Caco-2 (cell line): ENCODE results near the gene NFATC1. TPM values are rescaled to one million over a fixed set of nuclear protein-coding genes. Genes with fewer than 3 reads are reported as not detected.

ENCODE experiments used
- BruUV-seq: library from RNA; stranded (reverse); fragments of 400-500 nt; replicated peaks from 2 replicates; lab custom pipeline; 2021; lab: Mats Ljungman, UMichigan
- CTCF ChIA-PET: fragments of 300-600 bp; sonication (Branson Sonifier 250); formaldehyde crosslinking; loops from one replicate; lab custom pipeline; 2022; ENCODE audit warnings: antibody characterized with exemption; lab: Charles Lee
- POLR2A ChIA-PET: fragments of 300-600 bp; sonication (Branson Sonifier 250); formaldehyde crosslinking; loops from one replicate; lab custom pipeline; 2022; ENCODE audit warnings: antibody characterized with exemption; lab: Charles Lee
- DNase-seq, 2 experiments: peaks; one replicate each; pipeline versions ENCODE4 v3.0.0 to v3.0.0-alpha.2; 2020 to 2022
- H3K27me3 ChIP-seq: replicated peaks from 2 replicates; pipeline ENCODE4 v1.6.0; 2011; ENCODE audit warnings: low read length; ENCODE audit not compliant: control insufficient read depth, insufficient read depth
- H3K36me3 ChIP-seq: 2 replicates; pipeline ENCODE4 v1.5.1; 2011; ENCODE audit warnings: low read length; ENCODE audit not compliant: control insufficient read depth, insufficient read depth
- H3K4me1 ChIP-seq: fragments of 250-450 bp; sonication (Bioruptor Pico); 2 replicates; pipeline ENCODE4 v1.5.1; 2020; ENCODE audit warnings: mild to moderate bottlenecking
- H3K4me3 ChIP-seq: 2 replicates; pipeline ENCODE4 v1.5.1; 2011; ENCODE audit warnings: low read depth, mild to moderate bottlenecking, control low read depth, low read length
- H3K9me3 ChIP-seq: fragments of 250-450 bp; sonication (Bioruptor Pico); 2 replicates; pipeline ENCODE4 v1.5.1; 2020; ENCODE audit warnings: mild to moderate bottlenecking, moderate library complexity
- H3K27ac Mint-ChIP-seq: one replicate; pipeline ENCODE4 v1.8.0; 2022; ENCODE audit warnings: mixed read lengths; ENCODE audit not compliant: unreplicated experiment
- H3K27me3 Mint-ChIP-seq: one replicate; pipeline ENCODE4 v1.8.0; 2022; ENCODE audit warnings: mixed read lengths; ENCODE audit not compliant: insufficient read depth, unreplicated experiment
- H3K36me3 Mint-ChIP-seq: one replicate; pipeline ENCODE4 v1.8.0; 2022; ENCODE audit warnings: mild to moderate bottlenecking, mixed read lengths; ENCODE audit not compliant: insufficient read depth, unreplicated experiment
- H3K4me1 Mint-ChIP-seq: one replicate; pipeline ENCODE4 v1.8.0; 2022; ENCODE audit warnings: low read depth, mixed read lengths; ENCODE audit not compliant: unreplicated experiment
- H3K4me3 Mint-ChIP-seq: one replicate; pipeline ENCODE4 v1.8.0; 2022; ENCODE audit warnings: mild to moderate bottlenecking, moderate library complexity, mixed read lengths; ENCODE audit not compliant: unreplicated experiment
- H3K9me3 Mint-ChIP-seq: one replicate; pipeline ENCODE4 v1.8.0; 2022; ENCODE audit warnings: mixed read lengths; ENCODE audit not compliant: unreplicated experiment
- intact Hi-C: fragments of 100-400 bp; cut with micrococcal nuclease; formaldehyde crosslinking; loops from one replicate; pipeline ENCODE4 v1.10.0; 2022; ENCODE audit not compliant: unreplicated experiment
- total RNA-seq: library from RNA; stranded (reverse); gene quantifications from 2 replicates; pipeline ENCODE4 v1.2.3, GENCODE V29; 2022
- TF ChIP-seq, protein P1 (sequence below), 2 experiments: fragments of 200-600 bp in 1 of 2; IDR thresholded peaks; 1 replicate in 1 of 2; 2 replicates in 1 of 2; pipeline versions ENCODE4 v1.5.1 to v1.8.0; 2011 to 2022; ENCODE audit warnings: antibody characterized with exemption in 1 of 2, control low read depth in 1 of 2, inconsistent platforms in 1 of 2, low read depth in 1 of 2, low read length in 1 of 2, mild to moderate bottlenecking in 1 of 2, moderate library complexity in 1 of 2; ENCODE audit not compliant: insufficient read depth in 1 of 2, severe bottlenecking in 1 of 2, unreplicated experiment in 1 of 2

The NFATC1 gene
- total RNA-seq, 1 experiment from 2014 or later: 0.66 TPM

DNA sequence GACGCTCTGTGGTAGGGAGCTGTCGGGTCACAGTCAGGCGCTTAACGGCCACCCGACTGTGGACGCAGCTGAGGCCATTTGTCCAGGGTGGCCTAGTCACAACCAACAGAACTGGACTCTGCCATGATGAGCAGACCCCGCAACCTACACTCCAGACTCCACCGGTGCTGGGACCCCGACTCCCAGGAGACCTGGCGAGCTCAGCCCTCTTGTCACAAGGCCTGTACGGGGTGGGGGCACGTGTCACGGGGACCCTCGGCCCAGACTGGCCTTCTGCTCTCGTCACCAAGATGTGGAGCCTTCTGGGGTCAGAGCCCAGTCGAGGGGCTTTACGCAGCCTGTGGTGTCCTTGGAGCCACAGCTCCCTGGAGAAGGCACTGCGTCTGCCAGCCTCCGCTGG, 22.5 kb downstream of the NFATC1 start:
- no peaks in the 10 kb centered on the region for H3K9me3 ChIP-seq
- no peaks in the 10 kb centered on the region for H3K4me1 Mint-ChIP-seq
- H3K27ac Mint-ChIP-seq: no peak overlapping the region
- DNase-seq: no peak
- no peaks in the 10 kb centered on the region for H3K27me3 Mint-ChIP-seq
- TF ChIP-seq, protein P1, sequence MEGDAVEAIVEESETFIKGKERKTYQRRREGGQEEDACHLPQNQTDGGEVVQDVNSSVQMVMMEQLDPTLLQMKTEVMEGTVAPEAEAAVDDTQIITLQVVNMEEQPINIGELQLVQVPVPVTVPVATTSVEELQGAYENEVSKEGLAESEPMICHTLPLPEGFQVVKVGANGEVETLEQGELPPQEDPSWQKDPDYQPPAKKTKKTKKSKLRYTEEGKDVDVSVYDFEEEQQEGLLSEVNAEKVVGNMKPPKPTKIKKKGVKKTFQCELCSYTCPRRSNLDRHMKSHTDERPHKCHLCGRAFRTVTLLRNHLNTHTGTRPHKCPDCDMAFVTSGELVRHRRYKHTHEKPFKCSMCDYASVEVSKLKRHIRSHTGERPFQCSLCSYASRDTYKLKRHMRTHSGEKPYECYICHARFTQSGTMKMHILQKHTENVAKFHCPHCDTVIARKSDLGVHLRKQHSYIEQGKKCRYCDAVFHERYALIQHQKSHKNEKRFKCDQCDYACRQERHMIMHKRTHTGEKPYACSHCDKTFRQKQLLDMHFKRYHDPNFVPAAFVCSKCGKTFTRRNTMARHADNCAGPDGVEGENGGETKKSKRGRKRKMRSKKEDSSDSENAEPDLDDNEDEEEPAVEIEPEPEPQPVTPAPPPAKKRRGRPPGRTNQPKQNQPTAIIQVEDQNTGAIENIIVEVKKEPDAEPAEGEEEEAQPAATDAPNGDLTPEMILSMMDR (IDR thresholded peaks at IDR 0.05; ENCODE audit: insufficient read depth in 1 of 2, low read depth in 1 of 2, low read length in 1 of 2, severe bottlenecking in 1 of 2, unreplicated experiment in 1 of 2): no peak
- H3K9me3 Mint-ChIP-seq: no peaks in the 10 kb centered on the region
- H3K36me3 ChIP-seq: no peaks in the 10 kb centered on the region
- ChIA-PET CTCF (no interaction called here), POLR2A (no interaction called here)
- no peaks in the 10 kb centered on the region for H3K36me3 Mint-ChIP-seq
- BruUV-seq: no TSS peak
- intact Hi-C loops: no loop called here
- H3K4me3 Mint-ChIP-seq: no peak overlapping the region
- H3K27me3 ChIP-seq: no peaks in the 10 kb centered on the region
- H3K4me3 ChIP-seq: no peak overlapping the region
- no peaks in the 10 kb centered on the region for H3K4me1 ChIP-seq

DNA sequence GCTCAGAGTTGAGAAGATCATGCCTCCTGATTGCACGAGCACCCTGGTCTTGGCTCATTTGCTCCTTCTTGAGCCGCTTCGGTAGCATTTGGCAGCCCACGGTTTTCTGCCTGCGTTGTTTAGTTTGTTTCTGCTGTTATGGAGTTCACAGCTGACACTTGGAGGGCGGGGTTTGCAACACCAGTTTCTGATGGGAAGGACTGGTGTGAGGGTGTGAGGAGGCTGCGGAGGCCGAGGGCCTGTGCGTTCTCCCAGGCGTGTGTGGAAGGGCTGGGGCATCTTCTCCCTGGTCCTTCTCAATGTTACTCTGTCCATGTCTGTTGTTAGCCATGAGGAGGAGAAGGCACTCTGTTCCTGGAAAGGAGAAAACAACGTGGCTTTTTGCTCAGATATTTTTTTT, 22.9 kb downstream of the NFATC1 start:
- Mint-ChIP-seq H3K4me3 (no peak overlapping the region), H3K9me3 (no peaks in the 10 kb centered on the region), H3K36me3 (no peaks in the 10 kb centered on the region), H3K27ac (no peak overlapping the region), H3K4me1 (no peaks in the 10 kb centered on the region), H3K27me3 (no peaks in the 10 kb centered on the region)
- ChIA-PET POLR2A (no interaction called here), CTCF (no interaction called here)
- Histone ChIP-seq H3K4me3 (no peak overlapping the region), H3K36me3 (no peaks in the 10 kb centered on the region), H3K4me1 (no peaks in the 10 kb centered on the region), H3K9me3 (no peaks in the 10 kb centered on the region), H3K27me3 (no peaks in the 10 kb centered on the region)
- intact Hi-C loops: no loop called here
- DNase-seq: no peak
- TF ChIP-seq, protein P1 (IDR thresholded peaks at IDR 0.05; ENCODE audit: insufficient read depth in 1 of 2, low read depth in 1 of 2, low read length in 1 of 2, severe bottlenecking in 1 of 2, unreplicated experiment in 1 of 2): no peak
- BruUV-seq: no TSS peak

DNA sequence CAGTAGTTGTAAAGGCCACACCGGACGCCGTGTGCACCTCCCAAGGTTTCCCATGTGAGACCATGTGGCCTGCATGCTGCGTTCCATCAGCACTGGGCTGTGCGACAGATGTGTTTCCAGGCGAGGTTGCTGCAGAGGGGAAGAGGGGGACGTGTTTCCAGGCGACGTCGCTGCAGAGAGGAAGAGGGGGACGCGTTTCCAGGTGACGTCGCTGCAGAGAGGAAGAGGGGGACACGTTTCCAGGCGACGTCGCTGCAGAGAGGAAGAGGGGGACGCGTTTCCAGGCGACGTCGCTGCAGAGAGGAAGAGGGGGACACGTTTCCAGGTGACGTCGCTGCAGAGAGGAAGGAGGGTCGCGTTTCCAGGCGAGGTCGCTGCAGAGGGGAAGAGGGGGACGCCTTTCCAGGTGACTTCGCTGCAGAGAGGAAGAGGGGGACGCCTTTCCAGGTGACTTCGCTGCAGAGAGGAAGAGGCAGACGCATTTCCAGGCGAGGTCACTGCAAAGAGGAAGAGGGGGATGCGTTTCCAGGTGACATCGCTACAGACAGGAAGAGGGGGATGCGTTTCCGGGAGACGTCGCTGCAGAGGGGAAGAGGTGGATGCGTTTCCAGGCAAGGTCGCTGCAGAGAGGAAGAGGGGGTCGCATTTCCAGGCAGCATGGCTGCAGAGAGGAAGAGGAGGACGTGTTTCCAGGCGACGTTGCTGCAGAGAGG, 24.5 kb downstream of the NFATC1 start:
- POLR2A ChIA-PET: no interaction called here
- CTCF ChIA-PET: no interaction called here

More for the DNA sequence above, 24.5 kb downstream of the NFATC1 start:
- Mint-ChIP-seq H3K4me1 (peaks cover 4% of the 10 kb centered on the region), H3K27me3 (no peaks in the 10 kb centered on the region), H3K9me3 (no peaks in the 10 kb centered on the region), H3K36me3 (no peaks in the 10 kb centered on the region), H3K27ac (no peak overlapping the region), H3K4me3 (no peak overlapping the region)
- DNase-seq: no peak
- BruUV-seq: no TSS peak
- Histone ChIP-seq H3K36me3 (no peaks in the 10 kb centered on the region), H3K27me3 (no peaks in the 10 kb centered on the region), H3K4me1 (no peaks in the 10 kb centered on the region), H3K9me3 (no peaks in the 10 kb centered on the region), H3K4me3 (no peak overlapping the region)
- intact Hi-C loops: no loop called here
- TF ChIP-seq, protein P1 (IDR thresholded peaks at IDR 0.05; ENCODE audit: insufficient read depth in 1 of 2, low read depth in 1 of 2, low read length in 1 of 2, severe bottlenecking in 1 of 2, unreplicated experiment in 1 of 2): no peak
